Transverse colon (tissue), 4 donors: ENCODE results near the gene GLRA3. TPM values are rescaled to one million over a fixed set of nuclear protein-coding genes. Genes with fewer than 3 reads are reported as not detected.

Source experiments
- DNase-seq: peaks from one replicate; pipeline ENCODE4 v3.0.0-alpha.2; 2019
- H3K27ac ChIP-seq, 4 donors: fragments of 200-600 bp; sonication (generic); 2 replicates each; pipeline ENCODE4 v1.5.1; 2016 to 2018; ENCODE audit warnings: inconsistent platforms in 4 of 4
- H3K27me3 ChIP-seq: fragments of 200-600 bp; sonication (generic); 2 replicates; pipeline ENCODE4 v1.5.1; 2017; ENCODE audit warnings: inconsistent platforms
- H3K36me3 ChIP-seq, 4 donors: fragments of 200-600 bp; sonication (generic); 2 replicates each; pipeline ENCODE4 v1.5.1; 2017 to 2019; ENCODE audit warnings: inconsistent platforms in 4 of 4
- H3K4me1 ChIP-seq, 4 donors: fragments of 200-600 bp; sonication (generic); 2 replicates each; pipeline ENCODE4 v1.5.1; 2017 to 2020; ENCODE audit warnings: inconsistent platforms in 4 of 4
- H3K4me3 ChIP-seq, 4 donors: fragments of 200-600 bp; sonication (generic); 1 replicate in 1 of 4; 2 replicates in 3 of 4; pipeline versions ENCODE4 v1.5.1 to v1.6.1; 2017 to 2019; ENCODE audit warnings: inconsistent platforms in 4 of 4
- H3K9me3 ChIP-seq, 2 donors: fragments of 200-600 bp; sonication (generic); 2 replicates each; pipeline ENCODE4 v1.5.1; 2017 to 2019; ENCODE audit warnings: inconsistent platforms in 2 of 2
- EP300 ChIP-seq: sonication (generic); formaldehyde crosslinking; IDR thresholded peaks from one replicate; pipeline ENCODE4 v1.6.1; 2017; ENCODE audit warnings: antibody characterized with exemption, low read depth
- POLR2A ChIP-seq: fragments of 450-650 bp; IDR thresholded peaks from one replicate; pipeline ENCODE4 v1.6.1; 2016; ENCODE audit warnings: antibody characterized with exemption, mild to moderate bottlenecking, moderate library complexity
- POLR2AphosphoS5 ChIP-seq, 3 donors: sonication (generic); formaldehyde crosslinking; IDR thresholded peaks; one replicate each; pipeline ENCODE4 v1.6.1; 2016; ENCODE audit warnings: antibody characterized with exemption in 3 of 3
- WGBS, 2 donors: methylation state at CpG; one replicate each; pipeline ENCODE4 v1.1.5; 2018; ENCODE audit warnings: low coverage in 1 of 2; 5-methylcytosine and 5-hydroxymethylcytosine counted together
- in situ Hi-C, 4 donors: fragments of 200-750 bp; cut with MboI; loops; one replicate each; pipeline versions ENCODE4 v1.15.0 to v1.15.1; 2017; ENCODE audit warnings: low sequenced_read_pairs in 3 of 4, low pct_ligation_motif_present in 1 of 4, low pct_unique_long_range_greater_than_20kb in 1 of 4
- intact Hi-C: fragments of 100-400 bp; cut with DNase I; formaldehyde crosslinking; loops from one replicate; pipeline ENCODE4 v1.15.1; 2023; ENCODE audit warnings: low total_unique reads
- total RNA-seq, 4 donors: library from RNA; depleted of rRNA; stranded (reverse); fragments of >200 nt; gene quantifications; one replicate each; pipeline ENCODE4 v1.1.0, GENCODE V29; 2016
- TF ChIP-seq, protein P1 (sequence below), 5 experiments: fragments of 200-600 bp in 3 of 5; fragments of 450-650 bp in 2 of 5; sonication (generic) in 3 of 5; IDR thresholded peaks; 1 replicate in 2 of 5; 2 replicates in 3 of 5; pipeline ENCODE4 v1.5.1; 2016 to 2017; ENCODE audit warnings: antibody characterized with exemption in 5 of 5, inconsistent platforms in 3 of 5, mild to moderate bottlenecking in 2 of 5, moderate library complexity in 1 of 5

Gene GLRA3
- total RNA-seq, 4 donors from 2014 or later, result not detected

DNA sequence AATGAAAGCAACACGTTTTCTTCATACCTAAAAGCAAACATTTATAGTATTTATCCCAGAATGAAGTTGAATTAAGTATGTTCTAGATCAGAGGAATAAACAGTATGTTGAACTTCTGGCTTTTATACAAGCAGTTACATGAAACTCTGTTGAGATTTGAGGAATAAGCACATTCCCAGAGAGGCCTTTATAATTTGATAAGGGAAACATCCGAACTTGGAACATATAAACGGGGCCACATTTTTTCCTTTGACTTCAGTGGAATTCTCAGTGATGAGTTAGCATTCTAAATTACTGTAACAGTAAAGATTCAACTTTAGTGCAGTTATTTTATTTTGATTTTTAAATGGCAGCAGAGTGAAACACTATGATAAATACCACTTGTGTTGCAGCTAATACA is 119.5 kb downstream of the GLRA3 start:
- H3K4me1 ChIP-seq, result no peaks in the 10 kb centered on the region
- no peak for DNase-seq
- 47 to 49% methylated on average over 3 of the region's 3 CpGs for WGBS, 2 donors
- in situ Hi-C loops (no loop called here), intact Hi-C loops (no loop called here)
- H3K27me3 ChIP-seq, result no peaks in the 10 kb centered on the region
- no peaks in the 10 kb centered on the region for H3K9me3 ChIP-seq
- H3K4me3 ChIP-seq, result no peak overlapping the region
- no peak overlapping the region for H3K27ac ChIP-seq
- TF ChIP-seq POLR2A (no peak), POLR2AphosphoS5 (IDR thresholded peaks at IDR 0.05) (no peak), EP300 (no peak)
- TF ChIP-seq, protein P1, sequence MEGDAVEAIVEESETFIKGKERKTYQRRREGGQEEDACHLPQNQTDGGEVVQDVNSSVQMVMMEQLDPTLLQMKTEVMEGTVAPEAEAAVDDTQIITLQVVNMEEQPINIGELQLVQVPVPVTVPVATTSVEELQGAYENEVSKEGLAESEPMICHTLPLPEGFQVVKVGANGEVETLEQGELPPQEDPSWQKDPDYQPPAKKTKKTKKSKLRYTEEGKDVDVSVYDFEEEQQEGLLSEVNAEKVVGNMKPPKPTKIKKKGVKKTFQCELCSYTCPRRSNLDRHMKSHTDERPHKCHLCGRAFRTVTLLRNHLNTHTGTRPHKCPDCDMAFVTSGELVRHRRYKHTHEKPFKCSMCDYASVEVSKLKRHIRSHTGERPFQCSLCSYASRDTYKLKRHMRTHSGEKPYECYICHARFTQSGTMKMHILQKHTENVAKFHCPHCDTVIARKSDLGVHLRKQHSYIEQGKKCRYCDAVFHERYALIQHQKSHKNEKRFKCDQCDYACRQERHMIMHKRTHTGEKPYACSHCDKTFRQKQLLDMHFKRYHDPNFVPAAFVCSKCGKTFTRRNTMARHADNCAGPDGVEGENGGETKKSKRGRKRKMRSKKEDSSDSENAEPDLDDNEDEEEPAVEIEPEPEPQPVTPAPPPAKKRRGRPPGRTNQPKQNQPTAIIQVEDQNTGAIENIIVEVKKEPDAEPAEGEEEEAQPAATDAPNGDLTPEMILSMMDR (IDR thresholded peaks at IDR 0.05), result no peak
- H3K36me3 ChIP-seq, result no peaks in the 10 kb centered on the region

DNA sequence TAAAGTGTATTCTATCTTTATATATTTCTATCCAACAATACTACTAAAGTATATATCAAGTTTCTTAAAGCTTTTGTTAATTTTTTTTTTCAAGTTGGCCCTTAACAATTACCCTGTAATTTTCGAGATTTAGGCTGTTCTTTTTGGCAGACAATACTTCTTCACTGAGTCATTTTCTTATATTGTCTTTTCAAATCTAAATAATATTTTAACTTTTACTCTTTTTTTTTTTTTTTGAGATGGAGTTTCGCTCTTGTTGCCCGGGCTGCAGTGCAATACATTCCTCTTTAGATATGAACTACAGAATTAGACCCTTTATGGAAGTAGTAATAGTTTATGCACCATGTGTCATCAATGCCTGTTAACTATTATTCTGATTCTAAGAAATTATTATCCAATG is 120.7 kb downstream of the GLRA3 start:
- TF ChIP-seq EP300 (no peak), POLR2AphosphoS5 (IDR thresholded peaks at IDR 0.05) (no peak), POLR2A (no peak)
- TF ChIP-seq, protein P1 (IDR thresholded peaks at IDR 0.05), result no peak
- Histone ChIP-seq H3K9me3 (no peaks in the 10 kb centered on the region), H3K27ac (no peak overlapping the region), H3K4me1 (no peaks in the 10 kb centered on the region), H3K27me3 (no peaks in the 10 kb centered on the region), H3K36me3 (no peaks in the 10 kb centered on the region), H3K4me3 (no peak overlapping the region)
- intact Hi-C loops (no loop called here), in situ Hi-C loops (no loop called here)
- DNase-seq, result no peak
- WGBS, 2 donors, result 52 to 73% methylated on average over 2 to 3 of the region's 3 CpGs

DNA sequence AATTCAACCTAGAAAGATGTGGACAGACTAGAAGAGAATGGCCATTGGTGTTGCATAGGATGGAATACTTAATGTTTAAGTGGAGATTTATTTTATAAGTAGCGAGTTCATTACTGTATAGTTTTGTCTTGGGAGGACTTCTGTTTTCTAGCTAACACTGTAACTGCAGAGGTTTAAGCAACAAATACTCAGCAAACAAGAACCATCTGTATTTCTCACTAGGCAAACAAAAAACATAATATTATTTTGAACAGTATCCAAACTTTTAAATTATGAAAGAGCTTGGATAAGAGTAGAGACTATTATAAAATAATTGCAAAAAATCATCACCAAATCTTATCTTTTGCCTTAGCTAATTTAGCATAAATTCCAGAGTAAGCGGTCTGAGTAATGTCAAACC is 121.1 kb downstream of the GLRA3 start:
- in situ Hi-C loops, result no loop called here
- intact Hi-C loops, result no loop called here
- Histone ChIP-seq H3K27ac (no peak overlapping the region), H3K27me3 (no peaks in the 10 kb centered on the region), H3K36me3 (no peaks in the 10 kb centered on the region), H3K4me3 (no peak overlapping the region), H3K4me1 (no peaks in the 10 kb centered on the region), H3K9me3 (no peaks in the 10 kb centered on the region)
- TF ChIP-seq POLR2A (no peak), EP300 (no peak), POLR2AphosphoS5 (IDR thresholded peaks at IDR 0.05) (no peak)
- TF ChIP-seq, protein P1 (IDR thresholded peaks at IDR 0.05), result no peak
- no peak for DNase-seq
- WGBS, 2 donors, result 45 to 58% methylated on average over 2 of the region's 2 CpGs

DNA sequence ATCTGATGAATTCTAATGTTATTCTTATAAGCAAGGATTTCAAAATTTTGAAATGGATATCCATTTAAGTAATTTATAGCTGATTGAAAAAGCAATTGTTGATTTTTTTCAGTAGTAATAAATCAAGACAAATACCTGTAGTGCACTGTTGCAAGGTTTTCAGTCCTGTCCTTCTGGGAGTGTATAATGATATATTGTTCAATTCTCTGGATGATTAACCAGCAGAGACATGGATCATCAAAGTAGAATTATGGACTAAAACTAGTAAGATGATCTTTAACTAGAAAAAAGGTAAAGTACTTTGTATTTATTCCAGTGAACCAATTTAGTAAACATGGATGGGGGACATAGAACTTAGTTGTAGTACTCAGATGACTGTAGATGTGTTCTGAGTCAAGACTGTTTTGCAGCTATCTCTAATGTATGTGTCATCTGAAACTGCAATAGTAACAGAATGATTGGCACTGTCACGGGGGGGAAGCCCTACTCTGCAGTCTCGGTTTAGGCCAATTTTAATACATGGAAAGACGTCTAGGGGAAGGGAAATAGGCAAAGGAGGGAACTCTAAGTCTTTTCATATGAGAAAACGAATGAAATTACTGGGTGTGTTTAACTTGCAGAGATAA is 121.9 kb downstream of the GLRA3 start:
- no peaks in the 10 kb centered on the region for H3K36me3 ChIP-seq
- no peak overlapping the region for H3K27ac ChIP-seq
- no peak for DNase-seq
- no peaks in the 10 kb centered on the region for H3K27me3 ChIP-seq
- whole genome bisulfite sequencing, 2 donors, result 50 to 70% methylated on average over 2 to 4 of the region's 4 CpGs
- in situ Hi-C loops (no loop called here), intact Hi-C loops (no loop called here)
- TF ChIP-seq POLR2AphosphoS5 (IDR thresholded peaks at IDR 0.05) (no peak), EP300 (no peak), POLR2A (no peak)
- TF ChIP-seq, protein P1 (IDR thresholded peaks at IDR 0.05), result no peak
- no peaks in the 10 kb centered on the region for H3K4me1 ChIP-seq
- no peak overlapping the region for H3K4me3 ChIP-seq
- no peaks in the 10 kb centered on the region for H3K9me3 ChIP-seq
